GM12891 (cell line): ENCODE measurements around the gene PCDH18.

Experiments
- PAX5 ChIP-seq: IDR thresholded peaks from 2 replicates; pipeline ENCODE4 v1.6.1; 2011; ENCODE audit warnings: low read length, moderate library complexity, mild to moderate bottlenecking; ENCODE audit not compliant: insufficient read depth, severe bottlenecking
- POLR2A ChIP-seq: IDR thresholded peaks from 2 replicates; pipeline ENCODE4 v1.6.1; 2011; ENCODE audit warnings: low read depth, low read length, control low read depth
- POLR2AphosphoS5 ChIP-seq: IDR thresholded peaks from 2 replicates; pipeline ENCODE4 v1.6.1; 2011; ENCODE audit warnings: low read depth, low read length, control low read depth
- POU2F2 ChIP-seq: IDR thresholded peaks from 2 replicates; pipeline ENCODE4 v1.6.1; 2011; ENCODE audit warnings: low read depth, mild to moderate bottlenecking, control low read depth, low read length, moderate library complexity
- SPI1 ChIP-seq: IDR thresholded peaks from 2 replicates; pipeline ENCODE4 v1.6.1; 2011; ENCODE audit warnings: low read depth, low read length, control low read depth
- TAF1 ChIP-seq: IDR thresholded peaks from 2 replicates; pipeline ENCODE4 v1.6.1; 2011; ENCODE audit warnings: low read depth, low read length, control low read depth

- no peak for TF ChIP-seq POU2F2
- no peak for TF ChIP-seq POLR2AphosphoS5
- no peak for TF ChIP-seq POLR2A
- TF ChIP-seq PAX5 = no peak
- TF ChIP-seq TAF1 = no peak
- TF ChIP-seq SPI1 = no peak
Measured at GRCh38 chr4:137471461-137471860, 60.8 kb downstream of the PCDH18 start.
